Type B pancreatic cell (in vitro differentiated cells): ENCODE results near the gene SRP72. TPM values are rescaled to one million over a fixed set of nuclear protein-coding genes. Genes with fewer than 3 reads are reported as not detected.

Source experiments
- DNase-seq: peaks from one replicate; pipeline ENCODE4 v3.0.0; 2021; ENCODE audit warnings: mixed read lengths; ENCODE audit not compliant: unreplicated experiment; ENCODE audit errors: extremely low spot score
- H3K27ac Mint-ChIP-seq: 2 replicates; pipeline ENCODE4 v1.8.0; 2021; ENCODE audit warnings: mild to moderate bottlenecking, mixed read lengths
- H3K27me3 Mint-ChIP-seq: 2 replicates; pipeline ENCODE4 v1.8.0; 2021; ENCODE audit warnings: mixed read lengths
- H3K36me3 Mint-ChIP-seq: 2 replicates; pipeline ENCODE4 v1.8.0; 2021; ENCODE audit warnings: mixed read lengths
- H3K4me1 Mint-ChIP-seq: one replicate; pipeline ENCODE4 v1.8.0; 2021; ENCODE audit warnings: mixed read lengths; ENCODE audit not compliant: unreplicated experiment
- H3K4me3 Mint-ChIP-seq: 2 replicates; pipeline ENCODE4 v1.8.0; 2021; ENCODE audit warnings: mild to moderate bottlenecking, mixed read lengths
- H3K9me3 Mint-ChIP-seq: 2 replicates; pipeline ENCODE4 v1.8.0; 2021; ENCODE audit warnings: mixed read lengths
- CTCF ChIP-seq: fragments of 200-600 bp; sonication (generic); conservative IDR thresholded peaks from 2 replicates; pipeline ENCODE4 v1.5.0; 2021; ENCODE audit warnings: antibody characterized with exemption, mild to moderate bottlenecking
- total RNA-seq: library from RNA; stranded (reverse); gene quantifications from 2 replicates; pipeline ENCODE4 v1.2.1, GENCODE V29; 2021; ENCODE audit warnings: low replicate concordance

The SRP72 gene
- total RNA-seq, 1 donor from 2014 or later, result 108 TPM

GRCh38 chr4:56531823-56532222, 64.4 kb downstream of the SRP72 start:
- no peak for TF ChIP-seq CTCF
- DNase-seq, result no peak
- H3K9me3 Mint-ChIP-seq, result peaks cover 6% of the 10 kb centered on the region
- no peaks in the 10 kb centered on the region for H3K36me3 Mint-ChIP-seq
- no peaks in the 10 kb centered on the region for H3K4me1 Mint-ChIP-seq
- no peak overlapping the region for H3K4me3 Mint-ChIP-seq
- peaks cover 22% of the 10 kb centered on the region for H3K27me3 Mint-ChIP-seq
- no peak overlapping the region for H3K27ac Mint-ChIP-seq

GRCh38 chr4:56532239-56532638, 64.8 kb downstream of the SRP72 start:
- H3K4me3 Mint-ChIP-seq, result no peak overlapping the region
- TF ChIP-seq CTCF, result no peak

GRCh38 chr4:56535915-56536314, 68.5 kb downstream of the SRP72 start:
- Mint-ChIP-seq H3K27ac (no peak overlapping the region), H3K4me3 (no peak overlapping the region), H3K36me3 (no peaks in the 10 kb centered on the region), H3K4me1 (no peaks in the 10 kb centered on the region), H3K9me3 (peaks cover 6% of the 10 kb centered on the region), H3K27me3 (peaks cover 4% of the 10 kb centered on the region)
- TF ChIP-seq CTCF, result no peak
- DNase-seq, result no peak

More at GRCh38 chr4:56532239-56532638, 64.8 kb downstream of the SRP72 start:
- no peaks in the 10 kb centered on the region for H3K36me3 Mint-ChIP-seq
- H3K9me3 Mint-ChIP-seq, result peaks cover 6% of the 10 kb centered on the region
- no peaks in the 10 kb centered on the region for H3K4me1 Mint-ChIP-seq
- no peak overlapping the region for H3K27ac Mint-ChIP-seq
- no peak for DNase-seq
- H3K27me3 Mint-ChIP-seq, result peaks cover 20% of the 10 kb centered on the region

- no peak overlapping the region for H3K4me3 Mint-ChIP-seq
- H3K36me3 Mint-ChIP-seq, result no peaks in the 10 kb centered on the region
- TF ChIP-seq CTCF, result no peak
- no peaks in the 10 kb centered on the region for H3K4me1 Mint-ChIP-seq
- H3K9me3 Mint-ChIP-seq, result peaks cover 6% of the 10 kb centered on the region
- H3K27ac Mint-ChIP-seq, result no peak overlapping the region
- H3K27me3 Mint-ChIP-seq, result peaks cover 4% of the 10 kb centered on the region
- DNase-seq, result no peak
These were observed 69.7 kb downstream of the SRP72 start for GRCh38 chr4:56537147-56537546.

- TF ChIP-seq CTCF, result no peak
- no peak for DNase-seq
- Mint-ChIP-seq H3K4me1 (no peaks in the 10 kb centered on the region), H3K36me3 (no peaks in the 10 kb centered on the region), H3K27me3 (peaks cover 5% of the 10 kb centered on the region), H3K27ac (no peak overlapping the region), H3K4me3 (no peak overlapping the region), H3K9me3 (peaks cover 3% of the 10 kb centered on the region)
These were observed 73.4 kb downstream of the SRP72 start for GRCh38 chr4:56540826-56541225.

GRCh38 chr4:56544573-56545131, 77.2 kb downstream of the SRP72 start:
- Mint-ChIP-seq H3K4me1 (no peaks in the 10 kb centered on the region), H3K27me3 (peaks cover 13% of the 10 kb centered on the region), H3K36me3 (no peaks in the 10 kb centered on the region), H3K27ac (peak overlapping the region; percentile 65), H3K9me3 (no peaks in the 10 kb centered on the region), H3K4me3 (peak overlapping the region; percentile 85)
- TF ChIP-seq CTCF, result peak; percentile 100
- DNase-seq, result peak; percentile 95
